ENCODE data around the gene GP9. TPM values are rescaled to one million over a fixed set of nuclear protein-coding genes. Genes with fewer than 3 reads are reported as not detected.

The GP9 gene
- total and polyA plus RNA-seq, 7 donors, result 0.26 TPM; not detected in 6

GRCh38 chr3:129052675-129053074, 7.9 kb upstream of the GP9 start:
- TF ChIP-seq EP300 (IDR thresholded peaks at IDR 0.05), result no peak
- no peak for TF ChIP-seq POLR2AphosphoS5 (IDR thresholded peaks at IDR 0.05)
- TF ChIP-seq POLR2A (IDR thresholded peaks at IDR 0.05), result no peak
- TF ChIP-seq CTCF (IDR thresholded peaks at IDR 0.05), result no peak
- H3K27ac ChIP-seq, result peak overlapping the region; percentile 60 to 73 (median 66)
- no peaks in the 10 kb centered on the region for H3K36me3 ChIP-seq
- no peaks in the 10 kb centered on the region for H3K27me3 ChIP-seq
- DNase-seq, result no peak
- H3K9me3 ChIP-seq, result no peaks in the 10 kb centered on the region
- WGBS, 2 donors, result 30 to 68% methylated on average over 6 of the region's 6 CpGs
- intact Hi-C loops (cut with DNase I), result loop anchor here (5.0 kb wide), 2 partner anchors 35 to 195 kb away; partner anchors contain the start of gene COPG1
- H3K4me3 ChIP-seq, result no peak overlapping the region
- H3K4me1 ChIP-seq, result peaks cover 0 to 23% (median 17%) of the 10 kb centered on the region in 4 donors

DNA sequence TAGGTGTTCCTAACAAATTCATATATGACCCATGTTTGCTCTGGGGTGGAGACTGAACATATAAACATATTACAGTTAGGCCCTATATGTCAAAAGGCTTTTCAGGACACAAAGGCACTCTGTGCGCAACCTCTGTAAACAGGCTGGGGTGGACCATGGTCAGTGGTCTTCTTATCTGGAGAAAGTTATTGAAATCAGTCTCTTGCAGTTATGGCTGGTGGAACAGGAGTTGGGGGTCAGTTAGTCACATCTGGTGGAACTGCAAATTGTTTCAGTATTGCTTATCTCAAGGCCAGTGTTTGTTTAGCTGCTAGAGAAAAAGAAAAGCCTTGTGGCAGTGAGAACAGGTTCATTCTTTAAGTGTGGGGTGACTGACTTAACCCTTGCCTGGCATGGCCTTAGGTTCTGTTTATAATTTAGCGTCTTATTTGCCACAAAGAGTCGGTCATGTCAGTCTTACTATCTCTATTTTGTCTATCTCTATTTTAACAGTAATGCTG, 5.9 kb upstream of the GP9 start:
- DNase-seq, result no peak
- intact Hi-C loops (cut with DNase I), result loop anchor here (5.0 kb wide), 2 partner anchors 33 to 193 kb away; partner anchors contain the start of gene COPG1
- Histone ChIP-seq H3K27ac (no peak overlapping the region), H3K27me3 (no peaks in the 10 kb centered on the region), H3K9me3 (no peaks in the 10 kb centered on the region), H3K4me3 (no peak overlapping the region), H3K4me1 (peaks cover 0 to 31% (median 23%) of the 10 kb centered on the region in 4 donors), H3K36me3 (no peaks in the 10 kb centered on the region)
- WGBS, 2 donors, result 13 to 71% methylated on average over 3 of the region's 3 CpGs
- TF ChIP-seq CTCF (IDR thresholded peaks at IDR 0.05) (no peak), POLR2A (IDR thresholded peaks at IDR 0.05) (no peak), POLR2AphosphoS5 (IDR thresholded peaks at IDR 0.05) (no peak), EP300 (IDR thresholded peaks at IDR 0.05) (no peak)

DNA sequence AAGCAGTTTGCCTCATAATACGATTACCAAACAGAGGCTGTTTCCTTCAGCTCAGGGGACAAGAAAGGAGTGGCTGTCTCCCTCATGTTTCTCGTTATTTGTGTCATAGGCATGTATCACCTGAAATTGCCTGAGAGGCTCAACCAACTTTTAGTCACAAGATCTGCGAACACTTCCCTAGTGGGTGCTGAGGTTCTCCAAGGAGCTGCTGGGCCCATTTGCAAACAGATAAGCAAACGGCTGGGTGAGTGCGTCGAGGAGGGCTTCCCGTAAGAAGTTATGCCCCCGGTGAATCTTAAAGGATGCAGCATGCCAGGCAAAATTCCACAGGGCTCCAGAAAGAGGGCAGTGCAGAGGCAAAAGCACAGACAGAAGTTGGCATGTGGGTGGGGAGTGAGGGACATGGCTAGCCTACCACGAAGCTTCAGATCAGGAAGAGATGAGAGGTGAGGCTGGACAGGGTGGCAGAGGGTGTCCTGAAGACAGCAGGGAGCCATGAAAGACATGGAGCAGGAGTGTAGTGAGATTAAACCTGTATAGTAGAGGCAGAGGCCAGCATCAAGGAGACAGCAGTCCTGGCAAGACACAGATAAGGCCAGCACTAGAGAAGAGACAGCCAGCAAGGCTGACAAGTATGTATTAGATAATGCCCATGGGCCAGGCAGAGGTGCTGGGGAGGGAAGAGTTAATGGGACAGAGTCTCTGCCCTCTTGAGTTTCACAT, 4.0 kb upstream of the GP9 start:
- Histone ChIP-seq H3K9me3 (no peaks in the 10 kb centered on the region), H3K27ac (no peak overlapping the region), H3K27me3 (no peaks in the 10 kb centered on the region), H3K4me1 (peaks cover 0 to 31% (median 23%) of the 10 kb centered on the region in 4 donors), H3K36me3 (no peaks in the 10 kb centered on the region), H3K4me3 (no peak overlapping the region)
- DNase-seq, result no peak
- intact Hi-C loops (cut with DNase I), result no loop called here
- WGBS, 2 donors, result 17 to 68% methylated on average over 9 of the region's 9 CpGs
- TF ChIP-seq CTCF (IDR thresholded peaks at IDR 0.05), result no peak

DNA sequence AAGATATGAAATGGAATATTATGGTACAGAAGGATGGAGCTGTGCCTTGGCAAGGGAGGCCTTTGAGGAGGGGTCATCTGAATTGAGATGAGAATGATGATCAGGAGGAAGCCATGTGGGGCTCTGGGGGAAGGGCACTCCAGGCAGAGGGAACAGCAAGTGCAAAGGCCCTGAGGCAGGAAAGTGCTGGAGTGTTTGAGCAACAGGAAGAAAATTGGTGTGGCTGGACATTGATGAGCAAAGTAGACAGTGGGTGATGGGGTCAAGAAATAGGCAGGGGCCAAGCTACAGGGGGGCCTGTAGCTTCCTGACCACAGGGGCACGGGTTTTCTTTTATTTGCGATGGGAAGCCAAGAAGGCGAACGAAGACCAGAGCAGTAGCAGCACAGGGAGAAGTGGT, 3.3 kb upstream of the GP9 start:
- Histone ChIP-seq H3K27me3 (no peaks in the 10 kb centered on the region), H3K36me3 (no peaks in the 10 kb centered on the region), H3K27ac (no peak overlapping the region), H3K4me1 (peaks cover 0 to 28% (median 20%) of the 10 kb centered on the region in 4 donors), H3K9me3 (no peaks in the 10 kb centered on the region), H3K4me3 (no peak overlapping the region)
- TF ChIP-seq POLR2A (IDR thresholded peaks at IDR 0.05), result no peak
- TF ChIP-seq POLR2AphosphoS5 (IDR thresholded peaks at IDR 0.05), result no peak
- TF ChIP-seq CTCF (IDR thresholded peaks at IDR 0.05), result no peak
- no peak for TF ChIP-seq EP300 (IDR thresholded peaks at IDR 0.05)
- DNase-seq, result no peak
- 95 to 96% methylated on average over 4 of the region's 4 CpGs for WGBS, 2 donors
- intact Hi-C loops (cut with DNase I), result no loop called here

All from sigmoid colon (tissue), 7 donors.